ENCODE data around the gene C16orf87. TPM values are rescaled to one million over a fixed set of nuclear protein-coding genes. Genes with fewer than 3 reads are reported as not detected.
"Not testable (repeated sequence)": the region's sequence is repeated elsewhere in the genome, so short reads cannot be mapped to it uniquely, and the experiment has no call there.

The C16orf87 gene
- total RNA-seq (2014; rRNA removed; shearing (Covaris generic)) = 13.9 and 17.6 TPM in 2 replicates
- 9.7 and 11.7 TPM in 2 replicates for polyA plus RNA-seq (2014; cell fraction: nucleus; rRNA removed)

GRCh38 chr16:46830902-46831647 is at the start of gene C16orf87:
Gene C16orf87 (minus strand): TSS chr16:46831180. CDS start chr16:46831149, 31 bp downstream.
- DNase-seq (ENCODE audit: extremely low read depth, low read depth) = peak; percentile 90

GRCh38 chr16:46875243-46875642 is 44.3 kb upstream of the C16orf87 start:
- no peak for DNase-seq (ENCODE audit: extremely low read depth, low read depth)

GRCh38 chr16:46873201-46873600 is 42.2 kb upstream of the C16orf87 start:
- DNase-seq (ENCODE audit: extremely low read depth, low read depth) = no peak

GRCh38 chr16:46871597-46871996 is 40.6 kb upstream of the C16orf87 start:
- no peak for DNase-seq (ENCODE audit: extremely low read depth, low read depth)

GRCh38 chr16:46868891-46869290 is 37.9 kb upstream of the C16orf87 start:
- DNase-seq (ENCODE audit: extremely low read depth, low read depth) = not testable (repeated sequence)

GRCh38 chr16:46867486-46867885 is 36.5 kb upstream of the C16orf87 start:
- not testable (repeated sequence) for DNase-seq (ENCODE audit: extremely low read depth, low read depth)

- no peak for DNase-seq (ENCODE audit: extremely low read depth, low read depth)
Observed at GRCh38 chr16:46866286-46866685, 35.3 kb upstream of the C16orf87 start.

- no peak for DNase-seq (ENCODE audit: extremely low read depth, low read depth)
Observed at GRCh38 chr16:46862555-46863447, 31.8 kb upstream of the C16orf87 start.

- DNase-seq (ENCODE audit: extremely low read depth, low read depth) = peak; percentile 75
Observed at GRCh38 chr16:46859719-46860152, 28.8 kb upstream of the C16orf87 start.

- DNase-seq (ENCODE audit: extremely low read depth, low read depth) = no peak
Observed at GRCh38 chr16:46858151-46858550, 27.2 kb upstream of the C16orf87 start.

- peak; percentile 16 for DNase-seq (ENCODE audit: extremely low read depth, low read depth)
Observed at GRCh38 chr16:46857368-46857945, 26.5 kb upstream of the C16orf87 start.

- no peak for DNase-seq (ENCODE audit: extremely low read depth, low read depth)
Observed at GRCh38 chr16:46855389-46855788, 24.4 kb upstream of the C16orf87 start.

GRCh38 chr16:46854846-46855245 is 23.9 kb upstream of the C16orf87 start:
- DNase-seq (ENCODE audit: extremely low read depth, low read depth) = no peak

- DNase-seq (ENCODE audit: extremely low read depth, low read depth) = peak; percentile 72
Observed at GRCh38 chr16:46853713-46854443, 22.9 kb upstream of the C16orf87 start.

GRCh38 chr16:46852130-46852529 is 21.1 kb upstream of the C16orf87 start:
- no peak for DNase-seq (ENCODE audit: extremely low read depth, low read depth)

- DNase-seq (ENCODE audit: extremely low read depth, low read depth) = no peak
Observed at GRCh38 chr16:46850619-46851555, 19.9 kb upstream of the C16orf87 start.

- no peak for DNase-seq (ENCODE audit: extremely low read depth, low read depth)
Observed at GRCh38 chr16:46848768-46849764, 18.1 kb upstream of the C16orf87 start.

GRCh38 chr16:46845952-46846351 is 15.0 kb upstream of the C16orf87 start:
- DNase-seq (ENCODE audit: extremely low read depth, low read depth) = no peak
